Measurements from ENCODE around the gene BOD1L2. TPM values are rescaled to one million over a fixed set of nuclear protein-coding genes. Genes with fewer than 3 reads are reported as not detected.

BOD1L2 gene
- total RNA-seq: not detected in 2 replicates

DNA sequence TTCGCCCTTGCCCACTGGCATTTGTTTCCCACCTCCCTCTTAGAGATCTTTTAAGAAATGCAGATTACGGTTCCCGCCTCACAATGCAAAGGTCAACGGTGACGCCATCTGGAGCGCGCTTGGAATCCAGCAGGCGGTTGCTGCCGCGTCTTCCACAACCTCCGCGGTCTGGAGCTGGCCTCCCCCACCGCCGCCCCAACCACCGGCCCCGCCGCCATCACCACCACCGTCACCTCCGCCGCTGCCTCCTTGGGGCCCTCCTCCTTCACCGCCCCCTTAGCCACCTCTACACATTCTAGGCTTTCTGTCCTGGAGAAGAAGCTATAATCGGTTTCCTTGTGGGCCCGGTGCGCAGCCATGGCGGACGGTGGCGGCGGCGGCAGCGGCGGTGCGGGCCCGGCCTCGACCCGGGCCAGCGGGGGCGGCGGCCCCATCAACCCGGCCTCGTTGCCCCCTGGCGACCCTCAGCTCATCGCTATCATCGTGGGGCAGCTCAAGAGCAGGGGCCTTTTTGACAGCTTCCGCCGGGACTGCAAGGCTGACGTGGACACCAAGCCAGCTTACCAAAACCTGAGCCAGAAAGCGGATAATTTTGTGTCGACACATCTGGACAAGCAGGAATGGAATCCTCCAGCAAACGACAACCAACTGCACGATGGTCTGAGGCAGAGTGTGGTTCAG is at the start of gene BOD1L2:
Gene BOD1L2 (plus strand): TSS at position 132 of the 681 bp plus-strand sequence. CDS start 226 bp downstream, at position 358.

Other genes with a start within 250 kb of the BOD1L2 start
- gene ST8SIA3, start 205.5 kb downstream of the BOD1L2 start, total RNA-seq: not detected in 2 replicates

All from airway epithelial cell (primary cell).